PFSK-1 (cell line): ENCODE results near the gene LONP2.

Experiments used
- FOXP2 ChIP-seq: optimal IDR thresholded peaks from 2 replicates; pipeline ENCODE3; 2011; ENCODE audit warnings: borderline replicate concordance, control low read depth, inconsistent platforms; ENCODE audit not compliant: insufficient read depth; ENCODE audit errors: extremely low read length, extremely low read depth
- POLR2AphosphoS5 ChIP-seq: IDR thresholded peaks from 2 replicates; pipeline ENCODE4 v1.6.1; 2012; ENCODE audit warnings: low read depth, mild to moderate bottlenecking, control low read depth, low read length, moderate library complexity
- REST ChIP-seq, 2 experiments: IDR thresholded peaks; 2 replicates each; pipeline versions ENCODE4 v1.6.1 to v1.8.0; 2011 to 2012; ENCODE audit warnings: low read depth in 2 of 2, low read length in 2 of 2, control low read depth in 1 of 2, inconsistent platforms in 1 of 2, mild to moderate bottlenecking in 1 of 2, moderate library complexity in 1 of 2; ENCODE audit not compliant: insufficient read depth in 1 of 2
- SIN3A ChIP-seq: IDR thresholded peaks from 2 replicates; pipeline ENCODE4 v1.6.1; 2012; ENCODE audit warnings: mild to moderate bottlenecking, low read length, moderate library complexity, borderline replicate concordance; ENCODE audit not compliant: insufficient read depth
- TAF1 ChIP-seq: IDR thresholded peaks from 2 replicates; pipeline ENCODE4 v1.6.1; 2012; ENCODE audit warnings: low read length, control low read depth, borderline replicate concordance; ENCODE audit not compliant: insufficient read depth

LONP2 gene

GRCh38 chr16:48310908-48311641 lies 67.0 kb downstream of the LONP2 start:
- TF ChIP-seq POLR2AphosphoS5 (no peak), FOXP2 (no peak), SIN3A (no peak), REST (IDR thresholded peaks at IDR 0.05; ENCODE audit: insufficient read depth in 1 of 2, low read depth in 2 of 2, low read length in 2 of 2) (no peak), TAF1 (no peak)

GRCh38 chr16:48317026-48317425 lies 72.9 kb downstream of the LONP2 start:
- TF ChIP-seq SIN3A = no peak
- TF ChIP-seq POLR2AphosphoS5 = no peak
- TF ChIP-seq REST (IDR thresholded peaks at IDR 0.05; ENCODE audit: insufficient read depth in 1 of 2, low read depth in 2 of 2, low read length in 2 of 2) = no peak
- no peak for TF ChIP-seq TAF1
- no peak for TF ChIP-seq FOXP2

GRCh38 chr16:48317614-48318315 lies 73.7 kb downstream of the LONP2 start:
- TF ChIP-seq SIN3A (no peak), TAF1 (no peak), FOXP2 (no peak), POLR2AphosphoS5 (no peak), REST (IDR thresholded peaks at IDR 0.05; ENCODE audit: insufficient read depth in 1 of 2, low read depth in 2 of 2, low read length in 2 of 2) (no peak)

- TF ChIP-seq POLR2AphosphoS5 = no peak
- peak in 1 of 2 experiments; percentile 56; a peak in 1 of 4 replicates for TF ChIP-seq REST (IDR thresholded peaks at IDR 0.05; ENCODE audit: insufficient read depth in 1 of 2, low read depth in 2 of 2, low read length in 2 of 2)
Observed at GRCh38 chr16:48318630-48319029, 74.5 kb downstream of the LONP2 start.
